HG02885 (cell line): ENCODE measurements around the gene GIMAP5.
"Not testable (repeated sequence)": the region's sequence is repeated elsewhere in the genome, so short reads cannot be mapped to it uniquely, and the experiment has no call there.

Experiments used
- ATAC-seq: cut with Tn5 transposase; IDR thresholded peaks from one replicate; pipeline ENCODE4 v1.9.1; 2021; ENCODE audit warnings: mild to moderate bottlenecking; ENCODE audit not compliant: unreplicated experiment, poor library complexity

GIMAP5 gene

GRCh38 chr7:150766334-150766709 lies 29.1 kb downstream of the GIMAP5 start:
- ATAC-seq: no peak

DNA sequence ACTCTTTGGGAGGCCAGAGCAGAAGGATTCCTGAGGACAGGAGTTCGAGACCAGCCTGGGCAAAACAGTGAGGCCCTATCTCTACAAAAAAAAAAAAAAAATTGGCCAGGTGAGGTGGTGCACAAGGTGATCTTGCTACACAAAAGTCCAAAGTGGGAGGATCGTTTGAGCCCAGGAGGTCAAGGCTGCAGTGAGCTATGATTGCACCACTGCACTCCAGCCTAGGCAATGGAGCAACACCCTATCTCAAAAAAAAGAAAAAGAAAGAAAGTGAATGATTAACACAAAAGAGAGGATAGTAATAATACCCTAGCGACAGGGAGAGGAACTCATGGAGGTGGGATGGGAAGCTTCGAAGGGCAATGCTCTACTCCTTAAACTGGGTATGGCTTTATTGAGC lies 32.5 kb downstream of the GIMAP5 start:
- ATAC-seq: no peak

- ATAC-seq: not testable (repeated sequence)
Observed at GRCh38 chr7:150774131-150774530, 36.9 kb downstream of the GIMAP5 start.

DNA sequence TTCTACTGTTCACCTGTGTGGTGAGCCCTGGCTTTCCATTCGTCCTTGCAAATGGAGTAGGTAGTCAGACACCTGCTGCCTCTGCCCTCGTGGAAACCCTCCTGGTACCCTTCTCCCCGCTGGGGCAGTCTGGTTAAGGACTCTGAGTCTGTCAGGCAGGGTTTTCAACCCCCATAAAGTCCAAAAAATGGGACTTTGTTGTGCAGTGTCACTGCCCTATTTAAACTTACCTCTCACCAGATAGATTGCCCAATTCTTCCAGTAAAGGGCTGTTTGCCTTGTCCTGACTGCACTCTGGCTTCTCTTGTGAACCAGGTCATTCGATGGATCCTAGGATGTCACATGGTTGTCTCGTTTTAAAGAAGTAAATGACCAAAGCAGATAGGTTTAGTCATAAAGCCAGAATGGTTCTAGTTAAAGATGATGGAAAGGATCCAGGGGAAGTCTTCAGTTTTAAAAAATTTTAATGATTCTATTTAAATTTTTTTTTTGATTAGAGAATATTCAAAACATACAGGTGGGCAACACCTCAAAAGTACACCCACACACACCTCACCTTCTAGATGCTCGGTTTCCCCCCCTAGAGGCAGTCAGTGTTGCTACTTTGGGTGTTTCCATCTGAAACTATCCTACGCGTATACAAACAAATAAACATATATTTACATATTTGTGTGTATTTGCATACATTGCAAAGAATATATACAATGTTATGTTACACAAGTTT lies 41.0 kb downstream of the GIMAP5 start:
- ATAC-seq: no peak

- ATAC-seq: no peak
Observed at GRCh38 chr7:150778738-150779301, 41.6 kb downstream of the GIMAP5 start.

- ATAC-seq: no peak
Observed at GRCh38 chr7:150780292-150780691, 43.1 kb downstream of the GIMAP5 start.

DNA sequence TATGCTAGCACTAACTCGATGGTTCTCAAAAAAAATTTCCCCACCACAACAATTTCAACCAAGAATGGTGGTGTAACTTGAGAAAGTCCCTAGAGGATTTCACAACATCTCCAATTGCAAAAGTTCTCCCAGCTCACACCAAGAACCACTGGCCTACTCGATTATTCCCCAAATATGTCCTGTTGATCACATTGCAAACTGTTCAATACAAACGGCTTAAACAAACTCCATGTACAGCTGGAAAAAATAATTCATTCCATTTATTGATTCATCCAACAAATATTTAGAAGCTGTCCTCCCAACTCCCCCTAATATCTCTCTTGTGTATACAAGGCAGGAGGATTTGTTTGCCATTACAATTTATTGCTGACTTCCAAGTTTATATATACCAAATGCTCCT lies 43.9 kb downstream of the GIMAP5 start:
- no peak for ATAC-seq

DNA sequence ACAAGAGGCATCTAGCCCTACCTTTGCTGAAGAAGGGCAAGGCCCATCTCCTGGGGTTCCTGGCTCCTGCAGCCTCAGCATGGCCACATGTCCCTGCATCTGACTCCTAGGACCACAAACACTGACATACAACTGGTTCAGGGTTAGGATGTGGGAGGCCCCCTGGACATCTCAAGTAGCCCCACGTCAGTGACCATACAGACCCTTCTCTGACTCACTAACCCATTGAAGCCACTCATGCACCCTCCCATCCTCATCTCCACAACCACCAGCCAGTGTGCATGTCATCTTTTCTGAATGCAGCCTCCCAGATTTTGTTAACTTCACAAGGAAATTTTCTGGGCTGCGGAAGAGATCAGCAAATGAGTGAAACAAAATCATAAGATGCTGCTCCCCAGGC lies 44.7 kb downstream of the GIMAP5 start:
- ATAC-seq: no peak

DNA sequence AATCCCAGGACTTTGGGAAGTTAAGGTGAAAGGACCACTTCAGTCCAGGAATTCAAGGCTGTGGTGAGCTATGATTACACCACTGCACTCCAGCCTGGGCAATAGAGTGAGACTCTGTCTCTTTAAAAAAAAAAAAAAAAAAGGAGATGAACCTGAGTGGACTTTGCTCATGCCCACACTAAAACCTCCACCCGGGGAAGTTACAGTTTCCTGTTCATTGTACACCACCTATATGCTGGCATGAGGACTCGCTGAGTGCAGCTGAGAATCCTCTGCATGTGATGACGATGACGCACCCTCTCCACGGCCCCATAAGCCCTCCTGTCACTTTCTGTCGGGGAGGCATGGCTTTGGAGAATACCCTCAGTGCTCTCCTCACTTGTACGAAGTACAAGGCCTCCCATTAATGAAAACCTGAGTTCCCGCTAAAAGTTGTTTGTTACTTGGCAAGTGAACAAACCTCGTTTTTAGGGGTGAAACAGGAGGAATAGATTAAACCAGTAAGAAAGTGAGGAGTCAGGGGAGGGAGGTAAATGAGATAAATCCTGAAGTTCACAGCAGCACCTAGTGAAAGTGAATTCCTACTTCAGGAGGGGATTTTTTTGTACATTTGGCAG lies 47.0 kb downstream of the GIMAP5 start:
- ATAC-seq: no peak

DNA sequence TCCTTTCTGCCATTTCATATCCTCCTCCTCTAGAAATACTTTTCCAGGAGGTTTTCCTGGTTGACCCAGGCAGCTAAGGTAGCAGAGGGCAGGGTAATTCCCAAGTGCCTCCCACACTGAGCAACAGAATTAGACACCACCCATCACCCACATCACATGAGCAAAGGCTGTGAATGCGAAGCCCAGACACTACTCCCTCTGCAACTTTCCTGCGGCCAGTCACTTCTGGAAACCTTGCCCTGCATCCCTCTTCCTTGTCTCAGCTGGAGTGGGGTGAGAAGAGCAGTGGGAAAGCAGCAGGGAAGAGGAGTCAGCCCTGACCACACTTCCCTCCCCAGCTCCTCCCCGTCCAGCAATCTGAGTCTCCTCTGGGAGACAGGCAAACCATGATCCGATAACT lies 47.7 kb downstream of the GIMAP5 start:
- no peak for ATAC-seq

- peak; percentile 62 for ATAC-seq
Observed at GRCh38 chr7:150787321-150788281, 50.4 kb downstream of the GIMAP5 start.

DNA sequence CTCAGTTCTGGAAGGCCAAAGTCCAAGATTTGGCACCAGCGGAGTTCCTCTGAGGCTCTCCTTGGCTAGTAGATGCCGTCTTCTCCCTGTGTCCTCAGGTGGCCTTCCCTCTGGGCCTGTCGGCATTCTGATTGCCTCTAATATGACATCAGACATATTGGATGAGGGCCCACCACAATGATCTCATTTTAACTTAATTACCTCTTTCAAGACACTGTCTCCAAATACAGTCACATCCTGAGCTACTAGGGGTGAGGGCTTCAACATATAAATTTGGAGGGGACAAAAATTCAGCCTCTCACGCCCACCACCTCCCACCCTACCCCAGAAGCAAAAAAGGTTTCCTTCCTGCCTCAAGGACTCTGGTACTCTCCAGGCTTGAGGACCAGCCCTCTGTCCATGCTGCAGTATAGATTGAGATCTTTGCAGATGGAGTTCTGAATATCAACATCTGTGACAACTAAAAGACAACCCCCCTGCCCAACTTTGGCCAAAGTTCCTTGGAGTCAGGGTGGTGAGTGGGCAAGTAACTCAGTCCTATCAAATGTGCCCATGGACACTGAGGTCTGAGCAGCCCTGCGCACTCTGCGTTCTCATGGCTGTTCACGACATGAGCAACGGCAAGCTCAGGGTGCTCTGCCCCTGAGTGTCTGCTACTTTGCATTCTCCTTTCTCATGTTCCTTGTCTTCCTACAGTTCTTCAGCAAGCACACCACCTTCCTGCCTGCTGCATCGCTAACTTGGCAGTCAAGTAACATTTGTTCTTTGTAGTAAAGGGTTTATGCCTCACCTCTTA lies 51.5 kb downstream of the GIMAP5 start:
- no peak for ATAC-seq

DNA sequence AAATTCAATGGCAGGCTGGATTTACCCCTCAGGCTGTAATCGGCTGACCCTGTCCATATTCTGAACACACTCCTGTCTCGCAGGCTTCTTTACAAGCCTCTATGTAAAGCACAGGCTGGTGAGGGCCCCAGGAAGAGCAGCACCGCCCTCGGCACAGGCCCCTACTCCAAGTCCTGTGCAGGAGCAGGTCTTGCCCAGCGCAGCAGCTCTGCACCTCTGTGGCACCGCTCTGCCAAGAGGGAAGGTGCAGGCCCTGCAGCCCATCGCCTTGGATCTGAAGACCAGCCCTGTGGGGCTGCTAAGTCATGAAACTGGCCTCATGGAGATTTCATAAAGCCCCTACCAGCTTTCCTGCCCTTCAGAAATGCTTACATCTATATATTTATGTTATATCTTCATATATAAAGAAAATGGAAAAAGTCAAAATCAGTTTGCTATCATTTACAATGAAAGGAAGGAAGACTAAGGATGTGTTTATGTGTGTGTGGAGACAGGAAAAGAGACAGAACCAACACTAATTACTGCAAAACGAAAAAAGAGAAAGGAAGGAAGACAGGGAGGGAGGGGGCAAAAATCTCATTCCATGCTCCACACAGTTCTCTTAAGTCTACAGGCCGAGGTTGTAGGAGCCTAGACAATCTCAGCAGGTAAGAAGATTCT lies 53.3 kb downstream of the GIMAP5 start:
- no peak for ATAC-seq

DNA sequence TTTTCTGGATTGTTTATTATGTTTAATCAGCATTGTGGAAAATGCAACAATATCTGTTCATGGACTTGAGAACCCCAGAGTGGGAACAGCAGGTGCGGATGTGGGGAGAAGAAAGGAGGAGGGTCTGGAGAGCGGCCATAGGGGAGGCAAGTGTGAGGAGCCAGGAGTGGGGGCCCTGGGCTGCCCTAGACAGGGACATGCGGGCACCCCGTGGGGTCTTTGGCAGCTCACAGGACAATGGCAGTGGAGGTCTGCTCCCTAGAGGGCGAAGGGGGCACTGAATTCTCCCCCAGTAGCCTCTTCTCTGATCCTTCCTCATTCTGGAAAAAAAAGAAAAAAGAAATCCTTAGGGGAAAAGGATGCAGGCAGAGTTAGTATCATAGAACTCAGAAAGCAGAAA lies 54.1 kb downstream of the GIMAP5 start:
- ATAC-seq: no peak

- ATAC-seq: no peak
Observed at GRCh38 chr7:150791746-150792452, 54.7 kb downstream of the GIMAP5 start.
